Astrocyte of the cerebellum (primary cell): ENCODE measurements around the gene DSTN.

ENCODE experiments used
- DNase-seq: peaks from one replicate; pipeline ENCODE4 v3.0.0-alpha.2; 2011; ENCODE audit warnings: low read depth
- H3K4me3 ChIP-seq: 2 replicates; pipeline ENCODE4 v1.5.1; 2011; ENCODE audit warnings: mild to moderate bottlenecking, low read depth, low read length, moderate library complexity
- CTCF ChIP-seq: IDR thresholded peaks from 2 replicates; pipeline ENCODE4 v1.5.1; 2012; ENCODE audit warnings: low read length, low read depth, moderate library complexity, mild to moderate bottlenecking; ENCODE audit errors: missing control alignments
- in situ Hi-C: cut with HindIII; loops from 2 replicates; pipeline ENCODE4 v1.10.0; 2017; ENCODE audit warnings: low sequenced_read_pairs

The DSTN gene

GRCh38 chr20:17562804-17563305 lies 7.0 kb upstream of the DSTN start:
- in situ Hi-C loops, result no loop called here
- no peak for DNase-seq
- TF ChIP-seq CTCF, result no peak
- H3K4me3 ChIP-seq, result no peak overlapping the region

GRCh38 chr20:17565169-17565845 lies 4.6 kb upstream of the DSTN start:
- TF ChIP-seq CTCF, result no peak
- no peak overlapping the region for H3K4me3 ChIP-seq
- in situ Hi-C loops, result no loop called here
- DNase-seq, result no peak

- no peak for DNase-seq
- in situ Hi-C loops, result no loop called here
- no peak overlapping the region for H3K4me3 ChIP-seq
- no peak for TF ChIP-seq CTCF
Observed at GRCh38 chr20:17566345-17566744, 3.5 kb upstream of the DSTN start.

GRCh38 chr20:17568045-17568788 lies 1.7 kb upstream of the DSTN start:
- TF ChIP-seq CTCF, result no peak
- H3K4me3 ChIP-seq, result peak overlapping the region; percentile 96
- in situ Hi-C loops, result no loop called here
- no peak for DNase-seq

- peak overlapping the region; percentile 96 for H3K4me3 ChIP-seq
- no peak for TF ChIP-seq CTCF
- DNase-seq, result peak; percentile 93
- in situ Hi-C loops, result no loop called here
Observed at GRCh38 chr20:17568972-17569521, 828 bp upstream of the DSTN start.

GRCh38 chr20:17570347-17571152 lies 675 bp downstream of the DSTN start:
- in situ Hi-C loops, result no loop called here
- no peak for TF ChIP-seq CTCF
- no peak for DNase-seq
- peak overlapping the region; percentile 96 for H3K4me3 ChIP-seq
